Measurements from ENCODE around the gene LPIN1.

The LPIN1 gene

GRCh38 chr2:11852526-11853196 lies 106.2 kb downstream of the LPIN1 start:
- TF ChIP-seq GATA3 (IDR thresholded peaks at IDR 0.05; ENCODE audit: low read depth, low read length), result no peak
- TF ChIP-seq GATA2 (IDR thresholded peaks at IDR 0.05; ENCODE audit: low read depth, low read length), result no peak

- no peak for TF ChIP-seq GATA2 (IDR thresholded peaks at IDR 0.05; ENCODE audit: low read depth, low read length)
- TF ChIP-seq GATA3 (IDR thresholded peaks at IDR 0.05; ENCODE audit: low read depth, low read length), result no peak
Measured at GRCh38 chr2:11853197-11853588, 106.8 kb downstream of the LPIN1 start.

DNA sequence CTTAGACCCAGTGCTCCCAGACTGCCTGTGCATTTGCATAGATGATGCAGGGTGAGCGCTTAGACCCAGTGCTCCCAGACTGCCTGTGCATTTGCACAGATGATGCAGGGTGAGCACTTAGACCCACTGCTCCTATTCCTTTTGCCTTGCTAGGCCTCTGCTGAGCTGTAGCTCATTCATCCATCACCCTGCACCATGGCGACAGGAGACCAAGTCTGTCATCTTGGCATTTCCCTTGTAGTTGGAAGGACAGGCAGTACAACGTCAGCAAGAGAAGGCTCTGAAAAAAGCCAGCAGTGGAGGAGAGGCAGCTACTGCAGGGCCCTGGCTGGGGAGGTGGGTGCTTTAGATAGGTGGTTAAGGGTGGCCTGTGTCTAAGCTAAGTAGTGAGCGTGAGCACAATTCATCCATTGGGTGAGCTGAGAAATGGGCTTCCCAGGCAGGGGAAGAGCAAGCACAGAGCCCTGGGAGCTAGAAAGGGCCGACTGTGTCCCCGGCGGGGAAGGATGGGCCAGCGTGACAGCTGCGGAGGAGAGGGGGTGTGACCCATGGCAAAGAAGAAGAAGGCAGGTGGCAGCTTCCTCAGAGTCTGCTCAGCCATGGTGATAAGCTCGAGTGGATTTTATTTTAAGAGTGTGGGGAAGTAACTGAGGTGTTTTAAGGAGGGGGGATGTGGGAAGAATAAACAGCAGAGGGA lies 108.8 kb downstream of the LPIN1 start:
- TF ChIP-seq GATA2 (IDR thresholded peaks at IDR 0.05; ENCODE audit: low read depth, low read length), result no peak
- no peak for TF ChIP-seq GATA3 (IDR thresholded peaks at IDR 0.05; ENCODE audit: low read depth, low read length)

DNA sequence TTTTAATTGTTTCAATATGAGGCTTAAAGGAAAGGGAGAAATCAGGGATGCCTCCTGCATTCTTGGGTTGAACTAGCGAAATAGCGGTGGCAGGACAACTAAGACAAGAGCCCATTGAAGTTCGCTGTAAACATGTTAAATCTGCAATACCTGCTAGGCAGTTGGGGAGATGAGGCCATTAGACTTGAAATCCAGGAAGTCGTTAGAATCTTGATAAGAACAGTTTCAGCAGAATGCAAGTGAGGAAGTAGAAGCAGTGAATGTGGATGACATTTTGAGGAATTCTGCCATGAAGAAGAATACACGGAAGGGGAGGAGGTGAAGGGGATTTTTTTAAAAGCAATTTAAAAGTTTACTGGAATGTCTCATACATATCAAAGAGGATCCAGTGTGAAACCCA lies 109.7 kb downstream of the LPIN1 start:
- no peak for TF ChIP-seq GATA3 (IDR thresholded peaks at IDR 0.05; ENCODE audit: low read depth, low read length)
- no peak for TF ChIP-seq GATA2 (IDR thresholded peaks at IDR 0.05; ENCODE audit: low read depth, low read length)

DNA sequence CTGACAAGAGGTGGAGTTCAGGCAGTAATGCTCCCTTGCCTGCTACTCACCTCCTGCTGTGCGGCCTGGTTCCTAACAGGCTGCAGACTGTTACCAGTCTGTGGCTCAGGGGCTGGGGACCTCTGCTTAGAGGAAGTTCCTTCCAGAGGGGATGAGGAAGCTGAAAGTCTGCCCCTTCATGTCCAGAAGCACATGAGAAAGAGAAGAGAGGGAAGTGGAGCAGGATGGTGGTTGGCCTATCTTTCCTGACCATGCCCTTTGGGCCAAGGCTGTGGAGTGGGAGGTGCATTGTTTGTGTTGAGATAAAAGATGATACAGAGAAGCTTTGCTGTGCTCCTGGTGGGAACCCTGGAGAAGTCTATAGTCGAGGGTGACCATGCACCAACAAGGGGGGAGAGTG lies 112.5 kb downstream of the LPIN1 start:
- TF ChIP-seq GATA2 (IDR thresholded peaks at IDR 0.05; ENCODE audit: low read depth, low read length) (no peak), GATA3 (IDR thresholded peaks at IDR 0.05; ENCODE audit: low read depth, low read length) (no peak)

DNA sequence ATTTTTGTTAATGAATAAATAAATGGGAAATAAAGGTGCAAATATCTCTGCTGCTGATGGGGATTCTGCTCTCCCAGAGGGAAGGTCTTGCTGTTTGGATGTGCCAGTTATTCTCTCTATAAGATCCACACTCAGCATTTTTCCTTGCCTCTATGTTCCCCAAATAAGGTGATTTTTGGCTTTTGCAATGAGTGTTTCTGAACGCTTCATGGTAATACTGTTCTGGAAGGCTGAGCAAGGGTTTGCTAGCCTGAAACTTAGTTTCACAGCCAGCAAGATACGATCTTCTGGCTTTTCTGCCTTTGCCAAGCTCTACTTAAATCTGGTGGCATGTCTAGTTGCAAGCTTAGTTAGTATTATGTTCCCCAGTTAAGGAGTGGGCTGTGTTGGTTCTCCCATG lies 114.6 kb downstream of the LPIN1 start:
- TF ChIP-seq GATA3 (IDR thresholded peaks at IDR 0.05; ENCODE audit: low read depth, low read length) (no peak), GATA2 (IDR thresholded peaks at IDR 0.05; ENCODE audit: low read depth, low read length) (no peak)

GRCh38 chr2:11862049-11862448 lies 115.6 kb downstream of the LPIN1 start:
- TF ChIP-seq GATA2 (IDR thresholded peaks at IDR 0.05; ENCODE audit: low read depth, low read length), result no peak
- TF ChIP-seq GATA3 (IDR thresholded peaks at IDR 0.05; ENCODE audit: low read depth, low read length), result no peak

- TF ChIP-seq GATA3 (IDR thresholded peaks at IDR 0.05; ENCODE audit: low read depth, low read length), result no peak
- TF ChIP-seq GATA2 (IDR thresholded peaks at IDR 0.05; ENCODE audit: low read depth, low read length), result no peak
Measured at GRCh38 chr2:11863103-11863502, 116.7 kb downstream of the LPIN1 start.

DNA sequence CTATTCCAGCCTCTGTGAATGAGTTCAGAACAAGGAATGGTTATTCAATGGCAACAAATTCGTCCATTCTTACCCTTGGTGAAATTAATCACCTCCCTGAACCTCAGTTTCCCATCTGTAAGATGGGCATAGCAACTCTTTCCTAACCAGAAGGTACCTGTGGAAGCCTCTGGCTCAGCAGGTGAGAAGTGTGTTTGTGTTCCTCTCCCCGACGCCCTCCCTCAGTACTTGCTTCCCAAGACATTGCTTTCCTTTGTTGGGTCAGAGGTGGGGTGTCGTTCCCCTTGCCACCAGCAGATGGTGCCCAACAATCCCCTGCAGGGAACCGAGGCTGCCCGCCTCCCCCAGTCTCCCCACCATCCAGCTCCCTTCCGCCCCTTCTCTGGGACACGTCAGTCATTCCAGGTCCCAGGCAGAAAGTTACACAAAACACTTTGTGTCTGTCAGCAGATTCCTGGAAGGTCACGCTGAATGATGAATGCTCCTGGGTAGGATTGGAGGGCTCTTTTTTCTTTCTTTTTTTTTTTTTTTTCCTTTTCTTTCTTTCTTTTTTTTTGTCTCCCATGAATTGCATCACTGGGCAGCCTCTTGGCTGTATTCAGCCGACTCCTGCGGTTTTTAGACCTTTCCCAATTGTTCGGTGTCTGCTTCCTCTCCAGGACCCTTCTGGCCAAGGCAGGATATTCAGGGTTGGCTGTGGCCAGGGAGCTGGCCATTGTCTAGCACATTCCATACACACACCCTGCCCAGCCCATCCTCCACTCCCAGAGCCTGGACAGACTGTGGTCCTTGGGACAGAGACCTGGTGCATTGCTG lies 117.3 kb downstream of the LPIN1 start:
- no peak for TF ChIP-seq GATA3 (IDR thresholded peaks at IDR 0.05; ENCODE audit: low read depth, low read length)
- no peak for TF ChIP-seq GATA2 (IDR thresholded peaks at IDR 0.05; ENCODE audit: low read depth, low read length)

- TF ChIP-seq GATA3 (IDR thresholded peaks at IDR 0.05; ENCODE audit: low read depth, low read length) (no peak), GATA2 (IDR thresholded peaks at IDR 0.05; ENCODE audit: low read depth, low read length) (no peak)
Measured at GRCh38 chr2:11864724-11865123, 118.3 kb downstream of the LPIN1 start.

DNA sequence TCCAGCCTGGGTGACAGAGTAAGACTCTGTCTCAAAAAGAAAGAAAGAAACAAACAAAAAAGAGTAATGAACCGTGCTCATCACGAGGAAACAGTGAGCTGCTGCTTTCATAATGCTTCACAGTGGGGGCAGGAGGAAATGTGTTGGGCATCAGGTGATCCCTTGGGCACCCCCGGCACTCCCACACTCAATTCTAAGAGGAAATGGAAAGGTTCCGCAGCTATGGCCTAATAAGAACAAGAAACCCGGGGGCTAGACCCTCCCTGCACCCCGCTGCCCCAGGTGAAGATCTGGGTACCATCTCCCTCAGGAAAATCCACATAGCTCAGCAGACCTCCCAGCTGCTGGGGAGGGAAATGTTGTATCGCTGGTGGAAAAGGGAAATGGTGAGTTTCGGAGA lies 118.9 kb downstream of the LPIN1 start:
- TF ChIP-seq GATA2 (IDR thresholded peaks at IDR 0.05; ENCODE audit: low read depth, low read length) (no peak), GATA3 (IDR thresholded peaks at IDR 0.05; ENCODE audit: low read depth, low read length) (no peak)

- TF ChIP-seq GATA2 (IDR thresholded peaks at IDR 0.05; ENCODE audit: low read depth, low read length) (no peak), GATA3 (IDR thresholded peaks at IDR 0.05; ENCODE audit: low read depth, low read length) (no peak)
Measured at GRCh38 chr2:11865805-11866204, 119.4 kb downstream of the LPIN1 start.

DNA sequence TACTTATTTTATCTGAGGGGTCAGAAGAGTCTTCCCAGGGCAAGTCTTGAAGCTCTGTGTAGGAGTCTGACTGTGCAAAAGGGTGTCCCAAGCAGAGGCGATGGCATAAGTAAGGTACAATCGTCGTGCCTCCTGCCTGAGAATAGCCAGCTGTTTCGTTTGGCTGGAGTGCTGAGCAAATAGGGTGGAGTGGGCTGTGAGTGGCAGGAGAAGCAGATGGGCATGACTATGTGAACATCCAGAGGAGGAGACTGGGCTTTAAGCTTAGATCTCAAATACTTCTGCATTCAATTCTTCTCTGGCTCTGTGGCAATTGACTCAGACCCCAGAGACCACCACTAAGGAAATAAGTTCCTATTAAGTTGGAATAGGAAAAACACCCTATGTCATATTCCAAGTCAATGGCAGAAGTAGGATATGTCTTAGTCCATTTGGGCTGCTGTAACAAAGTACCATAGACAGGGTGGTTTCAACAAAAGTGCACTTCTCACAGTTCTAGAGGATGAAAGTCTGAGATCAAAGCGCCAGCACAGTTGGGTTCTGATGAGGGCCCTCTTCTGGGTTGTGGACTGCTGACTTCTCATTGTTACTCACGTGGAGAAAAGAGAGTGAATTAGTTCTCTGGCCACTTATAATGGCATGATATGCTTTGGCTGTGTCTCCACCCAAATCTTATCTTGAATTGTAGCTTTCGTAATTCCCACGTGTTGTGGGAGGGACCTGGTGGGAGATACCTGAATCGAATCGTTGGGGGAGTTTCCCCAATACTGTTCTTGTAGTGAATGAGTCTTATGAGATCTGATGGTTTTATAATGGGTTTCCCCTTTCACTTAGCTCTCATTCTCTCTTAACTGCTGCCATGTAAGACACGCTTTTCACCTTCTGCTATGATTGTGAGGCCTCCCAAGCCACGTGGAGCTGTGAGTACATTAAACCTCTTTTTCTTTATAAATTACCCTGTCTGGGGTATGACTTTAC lies 120.2 kb downstream of the LPIN1 start:
- no peak for TF ChIP-seq GATA2 (IDR thresholded peaks at IDR 0.05; ENCODE audit: low read depth, low read length)
- TF ChIP-seq GATA3 (IDR thresholded peaks at IDR 0.05; ENCODE audit: low read depth, low read length), result no peak

All from SH-SY5Y (cell line).